Prostate gland (tissue), 2 donors: ENCODE measurements around the gene PTPN2.

Experiments used
- CTCF ChIP-seq, 4 experiments: fragments of 200-600 bp in 2 of 4; fragments of 450-650 bp in 2 of 4; sonication (generic) in 2 of 4; IDR thresholded peaks; 1 replicate in 3 of 4; 2 replicates in 1 of 4; pipeline ENCODE4 v1.5.1; 2016 to 2019; ENCODE audit warnings: antibody characterized with exemption in 4 of 4, mild to moderate bottlenecking in 2 of 4, moderate library complexity in 2 of 4
- POLR2A ChIP-seq: fragments of 450-650 bp; IDR thresholded peaks from one replicate; pipeline ENCODE4 v1.6.1; 2016; ENCODE audit warnings: antibody characterized with exemption, mild to moderate bottlenecking
- POLR2AphosphoS5 ChIP-seq: sonication (generic); formaldehyde crosslinking; IDR thresholded peaks from one replicate; pipeline ENCODE4 v1.6.1; 2017; ENCODE audit warnings: antibody characterized with exemption

- TF ChIP-seq CTCF (IDR thresholded peaks at IDR 0.05): no peak
- TF ChIP-seq POLR2AphosphoS5: no peak
- TF ChIP-seq POLR2A: no peak
These were observed 110.7 kb downstream of the PTPN2 start for GRCh38 chr18:12773369-12773768.
